Memory B cell (primary cell): Measurements from ENCODE around the gene KRT85.
"Not testable (repeated sequence)": the region's sequence is repeated elsewhere in the genome, so short reads cannot be mapped to it uniquely, and the experiment has no call there.

ENCODE experiments used
- ATAC-seq: fragments of 150-1000 bp; cut with Tn5 transposase; 2 replicates; pipeline ENCODE4 v1.10.0; 2021; ENCODE audit warnings: low read depth, mild to moderate bottlenecking, moderate library complexity
- DNase-seq, 2 donors: peaks; one replicate each; pipeline ENCODE4 v3.0.0; 2022; ENCODE audit warnings: low spot score in 2 of 2
- H3K27ac Mint-ChIP-seq: one replicate; pipeline ENCODE4 v1.8.0; 2022; ENCODE audit warnings: mild to moderate bottlenecking, moderate library complexity, mixed read lengths
- H3K27me3 Mint-ChIP-seq: one replicate; pipeline ENCODE4 v1.8.0; 2022; ENCODE audit warnings: mixed read lengths
- H3K36me3 Mint-ChIP-seq: one replicate; pipeline ENCODE4 v1.8.0; 2022; ENCODE audit warnings: mild to moderate bottlenecking, mixed read lengths
- H3K4me1 Mint-ChIP-seq: one replicate; pipeline ENCODE4 v1.8.0; 2022; ENCODE audit warnings: mixed read lengths
- H3K4me3 Mint-ChIP-seq: one replicate; pipeline ENCODE4 v1.8.0; 2022; ENCODE audit warnings: mild to moderate bottlenecking, moderate library complexity, mixed read lengths
- H3K9me3 Mint-ChIP-seq: one replicate; pipeline ENCODE4 v1.8.0; 2022; ENCODE audit warnings: mixed read lengths

Gene KRT85

DNA sequence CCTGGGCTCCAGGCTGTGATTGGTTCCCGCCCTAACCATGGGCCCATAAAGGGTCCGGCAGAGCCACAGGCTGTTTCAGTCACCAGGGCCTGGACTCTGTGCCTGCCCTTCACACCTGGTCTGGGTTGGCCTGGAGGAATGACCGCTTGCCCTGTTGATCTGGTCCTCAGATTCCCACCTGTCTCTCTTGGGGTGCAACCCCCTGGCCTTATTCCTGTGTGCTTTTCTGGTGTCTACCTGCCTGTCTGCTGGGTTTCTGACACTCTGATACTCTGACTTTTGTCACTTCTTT is 43.2 kb downstream of the KRT85 start:
- no peaks in the 10 kb centered on the region for H3K36me3 Mint-ChIP-seq
- peaks cover 6% of the 10 kb centered on the region for H3K4me1 Mint-ChIP-seq
- ATAC-seq = no peak
- H3K9me3 Mint-ChIP-seq = no peaks in the 10 kb centered on the region
- DNase-seq = no peak
- no peak overlapping the region for H3K27ac Mint-ChIP-seq
- H3K27me3 Mint-ChIP-seq = peaks cover 22% of the 10 kb centered on the region
- H3K4me3 Mint-ChIP-seq = no peak overlapping the region

DNA sequence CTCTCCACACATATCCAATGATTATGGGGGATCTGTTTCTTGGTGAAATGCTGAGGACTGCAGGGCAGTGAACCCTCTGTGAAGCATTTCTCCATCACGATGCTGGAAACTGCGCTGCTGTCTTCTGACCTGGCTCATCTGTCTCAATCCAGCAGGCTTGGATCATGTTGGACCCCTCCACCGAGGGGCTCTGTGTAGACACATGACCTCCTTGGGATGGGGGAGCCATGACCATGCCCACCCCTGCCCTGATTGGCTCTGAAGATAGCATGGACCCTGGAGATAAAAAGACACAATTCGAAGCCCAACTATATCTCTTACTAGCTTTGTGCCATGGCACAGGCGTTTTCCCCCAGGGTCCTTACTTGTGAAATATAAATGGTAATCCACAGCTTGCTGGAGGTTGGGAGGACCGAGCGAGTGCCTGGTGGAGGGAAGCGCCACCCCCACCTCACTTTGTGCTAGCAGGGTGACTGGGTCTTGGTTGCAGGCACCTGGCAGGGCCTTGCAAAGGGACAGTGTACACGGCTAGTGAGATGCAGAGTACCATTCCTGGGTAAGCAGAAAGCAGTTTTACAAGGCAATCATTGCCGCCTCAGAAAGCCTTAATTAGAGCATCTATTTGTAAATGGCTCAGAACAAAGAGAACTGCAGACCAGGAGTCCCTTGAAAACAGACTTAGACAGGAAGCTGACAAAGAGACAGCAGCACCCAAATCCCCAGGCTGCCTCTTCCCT is 43.7 kb downstream of the KRT85 start:
- ATAC-seq (no peak), DNase-seq (no peak)
- no peak overlapping the region for H3K27ac Mint-ChIP-seq
- H3K4me1 Mint-ChIP-seq = peaks cover 6% of the 10 kb centered on the region
- H3K36me3 Mint-ChIP-seq = no peaks in the 10 kb centered on the region
- H3K4me3 Mint-ChIP-seq = no peak overlapping the region
- H3K27me3 Mint-ChIP-seq = peaks cover 22% of the 10 kb centered on the region
- no peaks in the 10 kb centered on the region for H3K9me3 Mint-ChIP-seq

DNA sequence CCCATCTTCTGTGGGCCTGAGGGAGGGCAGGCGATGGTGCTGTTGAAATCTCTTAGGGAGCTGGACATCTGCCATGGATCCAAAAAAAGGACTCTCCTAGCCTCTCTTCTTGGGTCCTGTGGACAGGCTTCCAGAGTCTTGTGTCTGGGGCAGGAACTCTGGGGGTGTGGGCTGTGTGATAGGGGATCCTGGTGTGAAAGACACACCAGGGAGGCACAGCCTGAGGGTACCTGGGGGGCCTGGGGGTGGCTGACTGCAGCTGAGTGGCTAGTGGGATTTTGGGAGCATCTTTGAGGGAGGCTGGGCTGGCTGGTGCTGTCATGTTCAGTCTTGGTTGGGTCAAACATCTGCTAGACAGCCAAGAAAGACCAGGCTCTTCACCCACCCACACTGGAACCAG is 44.3 kb downstream of the KRT85 start:
- ATAC-seq = no peak
- DNase-seq = no peak
- peaks cover 23% of the 10 kb centered on the region for H3K27me3 Mint-ChIP-seq
- no peaks in the 10 kb centered on the region for H3K36me3 Mint-ChIP-seq
- no peak overlapping the region for H3K4me3 Mint-ChIP-seq
- no peak overlapping the region for H3K27ac Mint-ChIP-seq
- peaks cover 6% of the 10 kb centered on the region for H3K4me1 Mint-ChIP-seq
- no peaks in the 10 kb centered on the region for H3K9me3 Mint-ChIP-seq

DNA sequence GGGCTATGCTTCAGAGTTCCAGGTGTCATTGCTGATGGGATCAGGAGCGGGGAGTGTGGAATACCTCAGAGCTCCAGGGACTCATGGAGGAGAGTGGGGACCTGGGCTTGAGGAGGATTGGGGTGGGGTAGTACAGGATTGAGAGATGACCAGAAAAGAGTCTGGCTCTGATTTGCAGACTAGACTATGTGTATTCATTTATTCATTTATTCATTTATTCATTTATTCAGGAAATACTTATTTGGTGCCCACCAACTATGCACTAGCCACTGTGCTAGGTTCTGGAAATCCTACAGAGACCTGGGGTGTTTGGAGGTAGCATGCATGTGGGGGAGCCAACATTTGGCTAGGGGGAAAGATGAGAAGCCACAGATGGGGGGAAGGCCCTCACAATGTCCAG is 45.2 kb downstream of the KRT85 start:
- Mint-ChIP-seq H3K27me3 (peaks cover 23% of the 10 kb centered on the region), H3K27ac (no peak overlapping the region), H3K9me3 (no peaks in the 10 kb centered on the region), H3K4me1 (no peaks in the 10 kb centered on the region), H3K4me3 (no peak overlapping the region), H3K36me3 (no peaks in the 10 kb centered on the region)
- DNase-seq (no peak), ATAC-seq (no peak)

DNA sequence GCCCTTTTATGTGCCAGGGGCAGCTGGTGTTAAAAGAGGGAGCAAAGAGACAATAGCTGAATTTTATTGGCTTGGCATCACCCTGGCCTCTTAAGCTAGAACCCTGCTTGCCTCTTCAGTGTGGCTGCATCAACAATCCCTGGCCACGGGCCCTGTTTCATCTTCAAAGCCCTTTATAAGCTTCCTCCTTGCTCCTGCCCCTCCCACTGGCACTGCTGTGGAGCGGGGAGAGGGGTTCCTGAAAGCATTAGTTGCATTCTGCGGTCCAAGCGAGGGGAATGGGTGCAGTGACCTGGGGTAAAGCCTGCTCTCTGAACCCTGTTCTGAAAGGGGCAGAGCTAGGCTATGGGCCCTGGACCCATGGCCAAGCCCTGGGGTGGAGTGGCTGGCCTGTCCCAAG is 45.9 kb downstream of the KRT85 start:
- ATAC-seq = no peak
- DNase-seq = no peak
- H3K4me1 Mint-ChIP-seq = no peaks in the 10 kb centered on the region
- no peaks in the 10 kb centered on the region for H3K36me3 Mint-ChIP-seq
- no peak overlapping the region for H3K27ac Mint-ChIP-seq
- no peaks in the 10 kb centered on the region for H3K9me3 Mint-ChIP-seq
- H3K4me3 Mint-ChIP-seq = no peak overlapping the region
- H3K27me3 Mint-ChIP-seq = peaks cover 23% of the 10 kb centered on the region

DNA sequence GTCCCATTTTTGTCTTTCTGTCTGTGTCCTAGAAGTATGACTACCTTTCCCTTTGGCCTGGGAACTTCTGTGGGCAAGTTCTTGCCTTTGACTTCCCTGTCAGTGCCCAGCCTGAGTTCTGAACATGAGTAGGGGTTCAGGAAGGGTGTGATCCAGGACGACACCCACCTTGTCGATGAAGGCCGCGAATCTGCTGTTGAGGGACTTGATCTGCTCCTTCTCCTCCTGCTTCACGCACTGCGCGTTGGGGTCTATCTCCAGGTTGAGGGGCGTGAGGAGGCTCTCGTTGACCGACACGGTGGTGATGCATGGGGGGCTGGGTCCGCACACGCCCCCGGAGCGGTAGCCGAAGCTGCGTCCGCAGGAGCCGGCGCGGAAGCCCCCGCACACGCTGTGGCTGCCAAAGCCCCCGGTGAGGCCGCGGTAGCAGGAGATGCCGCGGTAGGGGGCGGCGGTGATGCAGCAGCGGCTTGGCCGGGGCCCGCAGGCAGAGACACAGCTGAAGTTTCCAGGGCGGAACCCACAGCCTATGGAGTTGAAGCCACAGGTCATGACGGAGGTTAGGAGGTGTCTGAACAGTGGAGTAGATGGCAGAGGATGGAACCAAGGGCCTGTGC is 46.4 kb downstream of the KRT85 start, which contains the start of gene KRT83:
TSS of gene KRT83 (minus strand) at position 615 of the 617 bp plus-strand sequence. CDS start at position 552, 63 bp downstream.
- ATAC-seq (no peak), DNase-seq (no peak)
- H3K27me3 Mint-ChIP-seq = peaks cover 25% of the 10 kb centered on the region
- no peak within 1 kb of the TSS for H3K27ac Mint-ChIP-seq
- no peaks in the 10 kb centered on the region for H3K9me3 Mint-ChIP-seq
- H3K4me3 Mint-ChIP-seq = no peak within 1 kb of the TSS
- H3K36me3 Mint-ChIP-seq = no peaks in the 10 kb centered on the region
- no peaks in the 10 kb centered on the region for H3K4me1 Mint-ChIP-seq

DNA sequence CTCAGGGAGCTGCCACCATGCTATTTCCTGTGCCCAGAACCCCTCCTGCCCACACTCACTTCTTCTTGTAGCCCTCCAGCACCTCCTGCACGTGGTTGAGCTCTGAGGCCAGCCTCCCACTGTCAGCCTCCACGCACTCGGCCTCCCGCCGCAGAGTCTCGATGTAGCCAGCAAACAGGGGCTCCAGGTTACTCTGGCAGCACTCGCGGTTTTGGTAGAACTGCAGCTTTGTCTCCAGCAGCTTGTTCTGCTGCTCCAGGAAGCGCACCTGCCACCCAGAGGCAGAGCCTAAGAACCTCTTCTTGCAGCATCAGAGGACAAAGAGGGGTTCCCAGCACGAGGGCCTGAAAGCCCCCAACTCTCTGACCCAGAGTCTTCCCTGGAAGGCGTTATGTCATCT is 48.2 kb downstream of the KRT85 start:
- ATAC-seq (no peak), DNase-seq (no peak)
- H3K9me3 Mint-ChIP-seq = no peaks in the 10 kb centered on the region
- H3K27me3 Mint-ChIP-seq = peaks cover 22% of the 10 kb centered on the region
- no peak overlapping the region for H3K27ac Mint-ChIP-seq
- no peak overlapping the region for H3K4me3 Mint-ChIP-seq
- no peaks in the 10 kb centered on the region for H3K36me3 Mint-ChIP-seq
- no peaks in the 10 kb centered on the region for H3K4me1 Mint-ChIP-seq

DNA sequence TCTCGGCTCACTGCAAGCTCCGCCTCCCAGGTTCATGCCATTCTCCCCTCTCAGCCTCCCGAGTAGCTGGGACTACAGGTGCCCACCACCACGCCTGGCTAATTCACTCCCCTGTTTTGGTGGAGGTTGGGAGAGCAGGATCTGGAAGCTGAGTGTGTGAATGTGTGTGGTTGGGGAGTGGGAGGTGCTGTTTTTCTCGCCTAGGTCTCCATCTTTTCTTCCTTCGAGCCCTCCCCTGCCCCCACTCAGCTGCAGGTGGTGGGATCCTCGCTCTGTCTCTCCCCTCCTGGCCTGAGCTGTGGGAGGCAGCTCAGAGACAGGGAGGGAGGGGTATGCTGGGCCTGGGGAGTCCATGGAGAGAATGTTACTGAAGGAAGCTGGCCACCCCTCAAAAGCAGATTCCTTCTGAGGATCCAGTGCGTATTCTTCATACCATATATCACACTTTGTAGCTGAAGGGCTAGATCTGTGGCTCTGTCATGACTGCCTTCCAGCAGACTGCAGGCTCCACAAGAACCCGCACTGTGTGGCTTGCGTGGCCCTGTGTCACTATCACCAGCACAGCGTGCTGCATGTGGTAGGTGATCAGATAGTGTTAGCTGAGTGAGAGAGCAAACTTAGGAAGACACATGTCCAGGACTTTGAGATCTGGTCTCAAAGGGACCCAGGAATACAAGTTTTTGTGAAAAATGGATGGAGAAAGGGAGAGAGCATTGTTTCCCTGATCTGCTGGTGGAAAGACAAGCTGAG is 48.9 kb downstream of the KRT85 start:
- Mint-ChIP-seq H3K27ac (no peak overlapping the region), H3K4me3 (no peak overlapping the region), H3K36me3 (no peaks in the 10 kb centered on the region), H3K27me3 (peaks cover 29% of the 10 kb centered on the region), H3K4me1 (no peaks in the 10 kb centered on the region), H3K9me3 (no peaks in the 10 kb centered on the region)
- ATAC-seq (no peak), DNase-seq (no peak)

DNA sequence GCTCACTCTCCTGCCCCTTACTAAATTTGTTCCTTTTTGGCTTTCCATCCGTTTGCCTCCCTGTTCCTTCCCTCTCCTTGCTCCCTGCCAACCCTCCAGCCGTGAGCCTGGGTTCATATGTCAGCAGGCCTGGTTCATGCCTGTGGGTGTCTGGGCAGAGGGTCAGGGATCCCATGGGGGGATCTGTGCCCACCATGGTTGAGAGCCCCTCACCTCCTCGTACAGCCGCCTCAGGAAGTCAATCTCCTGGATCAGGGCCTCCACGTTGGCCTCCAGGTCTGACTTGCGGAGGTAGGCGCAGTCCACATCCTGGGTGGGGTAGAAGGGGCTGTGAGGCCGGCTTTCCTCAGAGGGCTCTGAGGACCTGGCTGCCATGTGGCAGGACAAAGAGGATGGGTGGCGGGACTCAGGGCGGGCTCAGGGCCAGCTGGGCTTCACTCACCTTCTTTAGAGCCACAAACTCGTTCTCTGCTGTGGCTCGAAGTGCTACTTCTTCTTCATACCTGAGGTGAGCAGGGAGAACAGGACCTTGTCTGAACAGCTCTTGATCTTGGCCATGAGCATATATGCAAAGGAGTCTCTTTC is 49.7 kb downstream of the KRT85 start:
- Mint-ChIP-seq H3K27me3 (peaks cover 33% of the 10 kb centered on the region), H3K27ac (no peak overlapping the region)

DNA sequence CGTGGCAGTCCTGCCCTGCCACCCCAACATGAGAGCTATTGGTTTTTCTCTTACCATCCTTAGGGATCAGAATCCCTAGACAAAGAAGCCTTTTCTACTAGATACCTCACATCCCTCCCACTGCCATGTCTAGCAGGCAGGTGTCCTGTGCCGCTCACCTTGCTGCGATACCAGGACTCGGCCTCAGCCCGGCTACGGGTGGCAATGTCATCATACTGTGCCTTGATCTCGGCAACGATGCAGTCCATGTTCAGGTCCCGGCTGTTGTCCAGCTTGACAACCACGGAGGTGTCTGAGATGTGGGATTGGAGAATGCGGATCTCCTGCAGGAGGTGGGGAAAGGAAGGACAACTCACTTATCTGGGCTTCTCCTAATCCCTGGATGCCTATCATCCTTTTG is 50.6 kb downstream of the KRT85 start:
- Mint-ChIP-seq H3K27me3 (peaks cover 30% of the 10 kb centered on the region), H3K9me3 (no peaks in the 10 kb centered on the region), H3K36me3 (no peaks in the 10 kb centered on the region), H3K4me1 (no peaks in the 10 kb centered on the region), H3K27ac (no peak overlapping the region), H3K4me3 (no peak overlapping the region)
- no peak for ATAC-seq
- DNase-seq = no peak

More for the DNA sequence above, 49.7 kb downstream of the KRT85 start:
- DNase-seq = no peak
- Mint-ChIP-seq H3K9me3 (no peaks in the 10 kb centered on the region), H3K4me3 (no peak overlapping the region), H3K36me3 (no peaks in the 10 kb centered on the region), H3K4me1 (no peaks in the 10 kb centered on the region)
- ATAC-seq = no peak

DNA sequence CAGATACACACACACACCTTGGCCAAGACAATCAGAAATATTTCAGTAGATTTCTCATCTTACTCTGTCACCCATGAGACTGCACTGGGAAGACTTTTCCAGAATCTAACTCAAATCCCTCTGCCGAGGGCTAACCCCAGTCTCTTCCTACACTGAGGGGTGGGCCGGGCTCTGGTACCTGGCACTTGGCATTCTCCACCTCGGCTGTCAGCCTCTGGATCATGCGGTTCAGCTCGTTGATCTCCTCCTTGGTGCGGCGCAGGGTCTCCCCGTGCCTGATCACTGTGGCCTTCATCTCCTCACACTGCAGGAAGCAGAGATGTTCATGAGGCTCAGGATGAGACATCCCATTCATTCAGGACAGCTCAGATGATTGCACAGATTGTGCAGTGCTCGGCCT is 51.0 kb downstream of the KRT85 start:
- no peak overlapping the region for H3K27ac Mint-ChIP-seq
- ATAC-seq (no peak), DNase-seq (no peak)
- H3K9me3 Mint-ChIP-seq = no peaks in the 10 kb centered on the region
- no peaks in the 10 kb centered on the region for H3K36me3 Mint-ChIP-seq
- H3K4me3 Mint-ChIP-seq = no peak overlapping the region
- peaks cover 31% of the 10 kb centered on the region for H3K27me3 Mint-ChIP-seq
- no peaks in the 10 kb centered on the region for H3K4me1 Mint-ChIP-seq

DNA sequence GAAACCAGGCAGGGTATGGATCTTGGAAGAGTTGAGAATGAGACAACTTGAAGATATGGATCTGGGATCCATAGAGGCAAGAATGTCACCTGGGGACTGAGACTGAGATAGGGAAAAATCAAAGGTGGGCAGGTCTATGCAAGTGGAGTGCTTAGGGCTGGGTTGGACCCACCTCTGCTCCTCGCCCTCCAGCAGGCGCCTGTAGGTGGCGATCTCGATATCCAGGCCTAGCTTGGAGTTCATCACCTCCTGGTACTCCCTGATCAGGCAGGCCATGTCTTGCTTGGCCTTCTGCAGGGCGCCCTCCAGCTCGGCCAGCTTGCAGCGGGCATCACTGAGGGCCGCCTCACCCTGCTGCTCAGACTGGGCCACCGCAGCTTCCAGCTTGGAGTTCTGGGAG is 51.6 kb downstream of the KRT85 start:
- ATAC-seq, H3K36me3 Mint-ChIP-seq, H3K9me3 Mint-ChIP-seq, DNase-seq, H3K4me1 Mint-ChIP-seq, H3K4me3 Mint-ChIP-seq, H3K27ac Mint-ChIP-seq: not testable (repeated sequence)
- peaks cover 30% of the 10 kb centered on the region for H3K27me3 Mint-ChIP-seq

DNA sequence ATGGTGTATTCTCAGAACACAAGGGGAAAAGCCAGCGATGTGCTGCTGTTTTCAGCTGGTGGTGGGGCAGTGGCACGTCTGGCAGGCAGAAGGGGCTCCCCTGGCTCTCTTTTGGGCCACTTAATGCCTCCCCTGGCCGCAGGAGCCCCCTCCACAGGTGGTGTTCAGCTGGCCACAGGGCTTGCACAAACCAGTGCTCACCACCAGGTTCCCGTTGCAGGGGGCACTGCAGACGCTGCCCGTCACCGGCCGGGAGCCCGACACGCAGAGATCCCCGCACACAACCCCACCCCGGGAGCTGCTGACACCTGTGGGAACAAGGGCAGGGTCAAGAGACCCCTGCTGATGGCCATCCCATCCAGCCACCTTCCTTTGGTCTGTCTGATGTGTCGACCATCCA is 52.8 kb downstream of the KRT85 start:
- DNase-seq (no peak), ATAC-seq (no peak)
- H3K36me3 Mint-ChIP-seq = no peaks in the 10 kb centered on the region
- H3K27me3 Mint-ChIP-seq = peaks cover 28% of the 10 kb centered on the region
- H3K4me1 Mint-ChIP-seq = no peaks in the 10 kb centered on the region
- no peak overlapping the region for H3K4me3 Mint-ChIP-seq
- H3K9me3 Mint-ChIP-seq = no peaks in the 10 kb centered on the region
- H3K27ac Mint-ChIP-seq = no peak overlapping the region

DNA sequence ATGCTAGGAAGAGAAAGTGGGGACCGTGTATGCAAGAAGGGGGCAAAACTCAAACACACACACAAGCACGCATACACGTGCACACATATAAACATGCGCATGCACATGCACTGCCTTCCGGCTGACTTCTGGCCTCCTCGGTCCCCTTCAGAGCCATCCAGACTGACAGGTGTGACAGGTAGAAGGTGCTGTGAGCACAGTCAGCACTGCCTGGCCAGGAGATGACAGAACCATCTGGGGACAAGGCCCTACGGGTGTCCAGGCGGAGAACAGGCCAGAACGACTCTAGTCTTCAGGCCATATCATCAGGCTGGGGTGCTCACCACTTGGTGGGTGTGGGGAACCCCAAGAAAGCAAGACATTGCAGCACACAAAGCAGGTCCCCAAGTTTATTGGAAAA is 53.4 kb downstream of the KRT85 start:
- H3K9me3 Mint-ChIP-seq = no peaks in the 10 kb centered on the region
- no peak overlapping the region for H3K4me3 Mint-ChIP-seq
- H3K36me3 Mint-ChIP-seq = no peaks in the 10 kb centered on the region
- ATAC-seq (no peak), DNase-seq (no peak)
- peaks cover 28% of the 10 kb centered on the region for H3K27me3 Mint-ChIP-seq
- peaks cover under 1% of the 10 kb centered on the region for H3K4me1 Mint-ChIP-seq
- H3K27ac Mint-ChIP-seq = no peak overlapping the region
